Activated T-cell treated with anti-CD3 and anti-CD28 coated beads, Interleukin-2, amount 50 U/mL, for 1 hour (primary cell): Measurements from ENCODE around the gene LATS2.
"Not testable (repeated sequence)": the region's sequence is repeated elsewhere in the genome, so short reads cannot be mapped to it uniquely, and the experiment has no call there.

Experiments
- DNase-seq: peaks from one replicate; pipeline ENCODE4 v3.0.0-alpha.2; 2020

Gene LATS2

GRCh38 chr13:20953245-20953931, 108.0 kb downstream of the LATS2 start:
- DNase-seq = no peak

GRCh38 chr13:20952838-20953237, 108.5 kb downstream of the LATS2 start:
- DNase-seq = no peak

GRCh38 chr13:20948001-20948400, 113.4 kb downstream of the LATS2 start:
- not testable (repeated sequence) for DNase-seq

GRCh38 chr13:20945952-20946383, 115.4 kb downstream of the LATS2 start:
- DNase-seq = no peak

GRCh38 chr13:20942938-20943559, 118.3 kb downstream of the LATS2 start:
- DNase-seq = no peak

- not testable (repeated sequence) for DNase-seq
Measured at GRCh38 chr13:20940511-20940910, 120.9 kb downstream of the LATS2 start.

GRCh38 chr13:20940083-20940482, 121.3 kb downstream of the LATS2 start:
- DNase-seq = no peak

GRCh38 chr13:20939662-20940061, 121.7 kb downstream of the LATS2 start:
- no peak for DNase-seq

- no peak for DNase-seq
Measured at GRCh38 chr13:20938302-20938701, 123.1 kb downstream of the LATS2 start.

GRCh38 chr13:20927596-20928257, 133.7 kb downstream of the LATS2 start:
- no peak for DNase-seq

GRCh38 chr13:20925395-20925790, 136.0 kb downstream of the LATS2 start:
- DNase-seq = not testable (repeated sequence)

GRCh38 chr13:20924758-20925394, 136.5 kb downstream of the LATS2 start:
- DNase-seq = peak; percentile 53

GRCh38 chr13:20923272-20923671, 138.1 kb downstream of the LATS2 start:
- DNase-seq = no peak
